Right lobe of liver (tissue), 6 donors: ENCODE data around the gene KRTAP12-1. TPM values are rescaled to one million over a fixed set of nuclear protein-coding genes. Genes with fewer than 3 reads are reported as not detected.

Source experiments
- ATAC-seq, 4 donors: fragments of 200-7000 bp; cut with Tn5 transposase; one replicate each; pipeline ENCODE4 v1.9.1; 2020; ENCODE audit warnings: mild to moderate bottlenecking in 4 of 4, moderate library complexity in 4 of 4
- DNase-seq, 3 donors: peaks; one replicate each; pipeline ENCODE4 v3.0.0-alpha.2; 2020
- H3K27ac ChIP-seq, 3 donors: fragments of 200-600 bp; one replicate each; pipeline ENCODE4 v1.8.0; 2022
- H3K27me3 ChIP-seq, 2 donors: fragments of 200-600 bp; one replicate each; pipeline ENCODE4 v1.8.0; 2022
- H3K36me3 ChIP-seq, 4 donors: fragments of 200-600 bp; sonication (generic) in 1 of 4; one replicate each; pipeline versions ENCODE4 v1.5.1 to v1.8.0; 2017 to 2022; ENCODE audit warnings: control low read depth in 1 of 4
- H3K4me1 ChIP-seq, 4 donors: fragments of 200-600 bp; sonication (generic) in 1 of 4; one replicate each; pipeline versions ENCODE4 v1.5.1 to v1.8.0; 2017 to 2022; ENCODE audit warnings: control low read depth in 1 of 4
- H3K4me3 ChIP-seq, 3 donors: fragments of 200-600 bp; one replicate each; pipeline ENCODE4 v1.8.0; 2022
- H3K9me3 ChIP-seq, 4 donors: fragments of 200-600 bp; sonication (generic) in 1 of 4; one replicate each; pipeline versions ENCODE4 v1.5.1 to v1.8.0; 2017 to 2022; ENCODE audit warnings: control low read depth in 1 of 4
- CTCF ChIP-seq, 4 donors: fragments of 200-600 bp in 3 of 4; fragments of 450-650 bp in 1 of 4; IDR thresholded peaks; one replicate each; pipeline versions ENCODE4 v1.5.1 to v1.8.0; 2016 to 2022; ENCODE audit warnings: antibody characterized with exemption in 4 of 4, mild to moderate bottlenecking in 2 of 4
- POLR2A ChIP-seq: fragments of 450-650 bp; IDR thresholded peaks from one replicate; pipeline ENCODE4 v1.6.1; 2017; ENCODE audit warnings: antibody characterized with exemption, mild to moderate bottlenecking
- whole genome bisulfite sequencing: methylation state at CpG from one replicate; pipeline ENCODE4 v1.1.6; 2018; ENCODE audit warnings: low coverage, low lambda C conversion rate; ENCODE audit not compliant: insufficient coverage; ENCODE audit errors: missing lambda C conversion rate; 5-methylcytosine and 5-hydroxymethylcytosine counted together
- intact Hi-C, 2 donors: fragments of 100-400 bp; cut with DNase I; formaldehyde crosslinking; loops; one replicate each; pipeline versions ENCODE4 v1.11.2 to v1.14.1; 2022
- total RNA-seq, 6 experiments: library from RNA; depleted of rRNA in 2 of 6; stranded (reverse); fragments of >200 nt in 2 of 6; fragmentation: NEBNext Ultra II Directional in 3 of 6; extraction: Animal tissue kit (Norgen Biotek cat#: 25700) in 3 of 6; gene quantifications; one replicate each; pipeline versions ENCODE4 v1.1.0 to v1.2.4, GENCODE V29; 2016 to 2023
- donor health status: DM: no; HTN: yes; CAD: no.
- donor health status: DM: no; HTN: no; CAD: no.
- donor health status: DM: no; HTN: no; CAD: no.
- donor health status: DM: no; HTN: yes; CAD: no.
- donor health status: DM: no; HTN: yes; CAD: no.

The KRTAP12-1 gene
- total RNA-seq, 6 experiments from 2014 or later = not detected

- H3K27me3 ChIP-seq = peaks cover 24 to 34% of the 10 kb centered on the region in 2 donors
- WGBS = 2% methylated on average over 19 of the region's 45 CpGs
- ATAC-seq = peak in 2 of 4 donors; percentile 9 to 29
These were observed 27.7 kb upstream of the KRTAP12-1 start for GRCh38 chr21:44709426-44710293.

GRCh38 chr21:44708866-44709425, 27.0 kb upstream of the KRTAP12-1 start:
- intact Hi-C loops = no loop called here
- DNase-seq (peak in 2 of 3 donors; percentile 39), ATAC-seq (no peak)
- H3K27me3 ChIP-seq = peaks cover 24 to 34% of the 10 kb centered on the region in 2 donors
- H3K36me3 ChIP-seq = no peaks in the 10 kb centered on the region
- no peak for TF ChIP-seq POLR2A
- TF ChIP-seq CTCF (IDR thresholded peaks at IDR 0.05) = no peak
- no peak overlapping the region for H3K27ac ChIP-seq
- 0% methylated on average over 8 of the region's 25 CpGs for WGBS
- H3K4me3 ChIP-seq = no peak overlapping the region
- H3K4me1 ChIP-seq = peaks cover 0 to 3% (median 0%) of the 10 kb centered on the region in 4 donors
- H3K9me3 ChIP-seq = no peaks in the 10 kb centered on the region

More at GRCh38 chr21:44709426-44710293, 27.7 kb upstream of the KRTAP12-1 start:
- intact Hi-C loops = no loop called here
- Histone ChIP-seq H3K4me3 (no peak overlapping the region), H3K9me3 (no peaks in the 10 kb centered on the region), H3K27ac (no peak overlapping the region), H3K4me1 (peaks cover 0 to 3% (median 0%) of the 10 kb centered on the region in 4 donors), H3K36me3 (no peaks in the 10 kb centered on the region)
- TF ChIP-seq CTCF (IDR thresholded peaks at IDR 0.05) (no peak), POLR2A (no peak)
- peak in 1 of 3 donors; percentile 35 for DNase-seq

GRCh38 chr21:44708213-44708865, 26.4 kb upstream of the KRTAP12-1 start:
- TF ChIP-seq POLR2A = no peak
- no peak for TF ChIP-seq CTCF (IDR thresholded peaks at IDR 0.05)
- intact Hi-C loops = no loop called here
- peaks cover 0 to 3% (median 0%) of the 10 kb centered on the region in 4 donors for H3K4me1 ChIP-seq
- no peak overlapping the region for H3K4me3 ChIP-seq
- DNase-seq = peak in 1 of 3 donors; percentile 44
- no peaks in the 10 kb centered on the region for H3K9me3 ChIP-seq
- ATAC-seq = no peak
- peaks cover 24 to 29% of the 10 kb centered on the region in 2 donors for H3K27me3 ChIP-seq
- 0% methylated on average over 2 of the region's 13 CpGs for WGBS
- no peak overlapping the region for H3K27ac ChIP-seq
- no peaks in the 10 kb centered on the region for H3K36me3 ChIP-seq

- intact Hi-C loops = no loop called here
- 1% methylated on average over 8 of the region's 46 CpGs for WGBS
- peak in 1 of 3 donors; percentile 35 for DNase-seq
These were observed 25.0 kb upstream of the KRTAP12-1 start for GRCh38 chr21:44706706-44707581.

More at GRCh38 chr21:44706706-44707581, 25.0 kb upstream of the KRTAP12-1 start:
- ATAC-seq = no peak
- no peak for TF ChIP-seq POLR2A
- no peak for TF ChIP-seq CTCF (IDR thresholded peaks at IDR 0.05)
- Histone ChIP-seq H3K4me1 (peaks cover 0 to 3% (median 0%) of the 10 kb centered on the region in 4 donors), H3K9me3 (no peaks in the 10 kb centered on the region), H3K27me3 (peaks cover 17 to 24% of the 10 kb centered on the region in 2 donors), H3K36me3 (no peaks in the 10 kb centered on the region), H3K4me3 (no peak overlapping the region), H3K27ac (no peak overlapping the region)
